Suprapubic skin (tissue), 4 donors: Measurements from ENCODE around the gene MAVS. TPM values are rescaled to one million over a fixed set of nuclear protein-coding genes. Genes with fewer than 3 reads are reported as not detected.

ENCODE experiments used
- total RNA-seq, 4 donors: library from RNA; depleted of rRNA; stranded (reverse); fragments of >200 nt; gene quantifications; one replicate each; pipeline ENCODE4 v1.1.0, GENCODE V29; 2016

The MAVS gene
- total RNA-seq, 4 donors from 2014 or later: 29.1 to 50.0 (median 39.1) TPM

Other genes with a start within 250 kb of the MAVS start
- not detected for gene GFRA4, start 183.4 kb upstream of the MAVS start, total RNA-seq
- 10 to 100 TPM in 3 of 4 donors, 1 to 10 TPM in 1; 6.3 to 24.3 (median 13.4) TPM for gene ADAM33, start 164.8 kb upstream of the MAVS start, total RNA-seq
- 1 to 10 TPM in 2 of 4 donors, under 1 TPM in 2; 0.60 to 3.5 (median 1.1) TPM for gene SIGLEC1, start 134.2 kb upstream of the MAVS start, total RNA-seq
- 1 to 10 TPM; 1.9 to 8.7 (median 4.4) TPM for gene HSPA12B, start 114.1 kb upstream of the MAVS start, total RNA-seq
- 10 to 100 TPM in 3 of 4 donors, 1 to 10 TPM in 1; 8.4 to 20.3 (median 18.9) TPM for gene ADISSP, start 79.1 kb upstream of the MAVS start, total RNA-seq
- not detected for gene SPEF1, start 65.4 kb upstream of the MAVS start, total RNA-seq
- gene CENPB, start 60.1 kb upstream of the MAVS start, total RNA-seq: 10 to 100 TPM; 57.0 to 81.4 (median 66.4) TPM
- 10 to 100 TPM; 12.7 to 34.4 (median 23.3) TPM for gene CDC25B, start 50.5 kb upstream of the MAVS start, total RNA-seq
- gene AP5S1, start 26.3 kb upstream of the MAVS start, total RNA-seq: 10 to 100 TPM in 3 of 4 donors, 1 to 10 TPM in 1; 7.7 to 18.3 (median 14.3) TPM
- 10 to 100 TPM; 26.6 to 40.9 (median 27.4) TPM for gene PANK2, start 42.6 kb downstream of the MAVS start, total RNA-seq
- gene RNF24, start 168.7 kb downstream of the MAVS start, total RNA-seq: 10 to 100 TPM; 16.0 to 27.8 (median 21.9) TPM